HG02943 (cell line): ENCODE results near the gene PDSS2.
"Not testable (repeated sequence)": the region's sequence is repeated elsewhere in the genome, so short reads cannot be mapped to it uniquely, and the experiment has no call there.

ENCODE experiments used
- ATAC-seq: cut with Tn5 transposase; IDR thresholded peaks from one replicate; pipeline ENCODE4 v1.9.1; 2021; ENCODE audit warnings: mild to moderate bottlenecking, low read depth, moderate library complexity; ENCODE audit not compliant: unreplicated experiment

Gene PDSS2

GRCh38 chr6:107368471-107368870 is 90.9 kb downstream of the PDSS2 start:
- ATAC-seq: no peak

GRCh38 chr6:107364173-107364572 is 95.2 kb downstream of the PDSS2 start:
- not testable (repeated sequence) for ATAC-seq

GRCh38 chr6:107361753-107362604 is 97.4 kb downstream of the PDSS2 start:
- ATAC-seq: no peak

- no peak for ATAC-seq
Measured at GRCh38 chr6:107360476-107360875, 98.9 kb downstream of the PDSS2 start.

GRCh38 chr6:107357842-107358241 is 101.5 kb downstream of the PDSS2 start:
- no peak for ATAC-seq

- no peak for ATAC-seq
Measured at GRCh38 chr6:107357031-107357430, 102.3 kb downstream of the PDSS2 start.

GRCh38 chr6:107355659-107356058 is 103.7 kb downstream of the PDSS2 start:
- ATAC-seq: no peak

- no peak for ATAC-seq
Measured at GRCh38 chr6:107354451-107354850, 104.9 kb downstream of the PDSS2 start.

GRCh38 chr6:107353773-107354382 is 105.5 kb downstream of the PDSS2 start:
- ATAC-seq: no peak

- no peak for ATAC-seq
Measured at GRCh38 chr6:107348224-107348623, 111.1 kb downstream of the PDSS2 start.

GRCh38 chr6:107345393-107345792 is 114.0 kb downstream of the PDSS2 start:
- ATAC-seq: no peak

GRCh38 chr6:107344981-107345380 is 114.4 kb downstream of the PDSS2 start:
- no peak for ATAC-seq

- ATAC-seq: no peak
Measured at GRCh38 chr6:107344383-107344782, 115.0 kb downstream of the PDSS2 start.

GRCh38 chr6:107342144-107342543 is 117.2 kb downstream of the PDSS2 start:
- ATAC-seq: no peak

- no peak for ATAC-seq
Measured at GRCh38 chr6:107340881-107341280, 118.5 kb downstream of the PDSS2 start.

- no peak for ATAC-seq
Measured at GRCh38 chr6:107337191-107337741, 122.1 kb downstream of the PDSS2 start.

- no peak for ATAC-seq
Measured at GRCh38 chr6:107334026-107334425, 125.3 kb downstream of the PDSS2 start.

GRCh38 chr6:107333491-107333890 is 125.9 kb downstream of the PDSS2 start:
- no peak for ATAC-seq

GRCh38 chr6:107331409-107332386 is 127.7 kb downstream of the PDSS2 start:
- ATAC-seq: no peak

- ATAC-seq: peak; percentile 98
Measured at GRCh38 chr6:107330168-107330567, 129.2 kb downstream of the PDSS2 start.
